HG03565 (cell line): Measurements from ENCODE around the gene CSMD2.

ENCODE experiments used
- ATAC-seq: cut with Tn5 transposase; IDR thresholded peaks from one replicate; pipeline ENCODE4 v1.9.1; 2021; ENCODE audit warnings: mild to moderate bottlenecking, moderate library complexity; ENCODE audit not compliant: unreplicated experiment

Gene CSMD2

GRCh38 chr1:33867684-33868083 is 297.3 kb downstream of the CSMD2 start:
- ATAC-seq = no peak

- ATAC-seq = no peak
Measured at GRCh38 chr1:33866281-33866680, 298.7 kb downstream of the CSMD2 start.

DNA sequence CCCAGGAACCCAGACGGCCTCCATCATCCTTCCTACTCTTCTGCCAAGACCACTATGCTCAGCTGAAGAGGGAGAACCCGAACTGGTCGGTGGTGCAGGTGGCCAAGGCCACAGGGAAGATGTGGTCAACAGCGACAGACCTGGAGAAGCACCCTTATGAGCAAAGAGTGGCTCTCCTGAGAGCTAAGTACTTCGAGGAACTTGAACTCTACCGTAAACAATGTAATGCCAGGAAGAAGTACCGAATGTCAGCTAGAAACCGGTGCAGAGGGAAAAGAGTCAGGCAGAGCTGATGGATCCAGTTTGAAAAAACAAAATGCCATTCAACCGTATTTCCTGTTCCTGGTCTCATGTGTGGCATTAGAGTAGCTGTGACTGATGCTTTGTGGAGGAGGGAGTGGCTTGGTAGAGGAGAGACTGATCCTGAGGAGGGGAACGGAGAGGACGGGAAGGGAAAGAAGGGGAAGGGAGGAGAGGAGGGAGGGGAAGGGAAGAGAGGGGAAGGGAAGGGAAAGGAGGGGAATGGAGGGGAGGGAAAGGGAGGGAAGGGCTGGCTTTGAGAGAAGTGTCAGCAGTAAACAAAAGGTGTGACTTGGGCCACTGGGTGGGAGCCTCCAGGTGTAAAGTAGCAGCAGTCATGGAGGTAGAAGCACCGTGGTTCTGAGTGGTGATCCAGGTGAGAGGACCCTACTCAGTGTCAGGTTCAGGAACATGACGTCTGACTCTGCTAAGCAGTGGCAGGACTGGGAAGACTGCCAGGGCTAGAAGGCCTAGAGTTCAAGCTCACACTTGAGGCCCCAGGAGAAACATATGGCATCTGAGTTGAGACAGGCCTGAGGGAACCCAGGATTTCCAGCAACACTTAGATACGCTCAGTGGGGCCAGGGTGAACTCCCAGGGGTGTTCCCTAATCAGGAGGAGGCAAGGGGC is 300.3 kb downstream of the CSMD2 start:
- ATAC-seq = no peak

DNA sequence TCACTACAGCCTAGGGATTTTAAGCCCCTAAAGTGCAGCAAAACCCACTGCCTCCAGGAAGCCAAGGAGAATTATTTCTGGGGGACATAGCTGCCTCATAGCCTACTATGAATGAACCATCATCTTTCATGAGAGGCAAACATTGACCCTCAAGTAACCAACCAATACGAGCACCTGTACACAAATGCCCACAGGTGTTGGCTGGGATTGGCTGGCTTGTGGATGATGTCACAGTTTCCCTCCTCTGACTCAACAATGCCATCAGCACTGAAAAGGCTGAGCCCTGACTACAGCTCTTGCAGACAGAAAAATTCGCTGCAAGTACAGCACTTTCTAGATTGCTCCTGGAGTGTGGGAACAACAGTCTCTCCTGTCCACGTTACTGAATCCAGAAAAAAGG is 301.3 kb downstream of the CSMD2 start, which contains the start of gene HMGB4:
TSS of gene HMGB4 (plus strand) at position 301 of the 400 bp plus-strand sequence. CDS start 113 bp downstream, outside the sequence.
- ATAC-seq = no peak

DNA sequence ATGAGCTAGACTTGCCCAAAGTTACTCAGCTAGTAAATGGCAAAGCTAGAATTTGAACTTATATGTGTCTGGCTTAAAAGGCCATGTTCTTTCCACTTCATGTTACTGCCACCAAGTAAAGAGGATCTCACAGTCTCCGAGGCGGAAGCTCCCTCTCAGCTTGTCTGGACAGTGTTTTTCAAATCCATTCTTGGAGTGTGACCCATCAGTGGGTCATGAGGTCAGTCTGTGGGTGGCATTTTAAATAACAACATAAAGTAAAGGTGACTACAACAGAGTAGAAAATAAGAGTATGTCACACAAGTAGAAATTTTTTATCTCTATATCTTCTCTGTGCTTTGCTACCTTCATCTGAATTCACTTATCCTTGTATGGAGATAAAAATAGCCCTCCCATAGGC is 304.4 kb downstream of the CSMD2 start:
- ATAC-seq = no peak

DNA sequence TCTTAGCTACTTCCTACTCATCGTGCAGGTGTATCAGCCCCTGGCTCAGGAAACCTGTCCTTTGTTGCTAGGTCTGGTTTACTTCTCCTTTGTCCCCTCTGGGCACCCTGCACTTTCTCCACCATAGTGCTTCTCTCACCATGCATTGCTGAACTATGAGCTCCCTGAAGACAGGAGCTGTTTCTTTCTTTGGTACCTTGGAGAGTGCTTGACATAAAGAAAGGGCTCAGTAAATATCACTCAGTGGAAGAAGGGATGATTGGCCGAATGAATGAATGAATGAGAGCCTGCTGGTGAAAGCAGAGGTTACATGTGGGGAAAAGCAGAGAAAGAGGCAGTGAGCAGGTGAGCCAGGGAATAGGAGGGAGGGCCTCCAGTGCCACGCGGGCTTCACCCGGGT is 310.9 kb downstream of the CSMD2 start:
- no peak for ATAC-seq

- ATAC-seq = no peak
Measured at GRCh38 chr1:33853431-33853830, 311.6 kb downstream of the CSMD2 start.

DNA sequence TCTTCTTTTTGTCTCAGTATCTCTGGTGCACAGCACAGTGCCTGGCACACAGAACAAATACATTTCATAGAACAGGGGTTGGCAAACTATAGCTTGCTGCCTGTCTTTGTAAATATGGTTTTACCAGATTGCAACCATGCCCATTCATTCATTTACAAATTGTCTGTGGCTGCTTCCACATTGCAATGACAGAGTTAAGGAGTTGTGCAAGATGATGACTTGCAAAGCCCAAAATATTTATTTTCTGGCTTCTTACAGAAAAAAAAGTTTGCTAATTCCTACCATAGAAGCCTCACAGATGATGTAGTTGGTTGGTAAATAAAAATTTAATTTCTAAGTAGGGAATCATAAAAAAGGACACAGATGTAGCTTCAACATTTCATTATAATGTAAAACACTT is 312.3 kb downstream of the CSMD2 start:
- ATAC-seq = no peak

- no peak for ATAC-seq
Measured at GRCh38 chr1:33850481-33850880, 314.5 kb downstream of the CSMD2 start.

DNA sequence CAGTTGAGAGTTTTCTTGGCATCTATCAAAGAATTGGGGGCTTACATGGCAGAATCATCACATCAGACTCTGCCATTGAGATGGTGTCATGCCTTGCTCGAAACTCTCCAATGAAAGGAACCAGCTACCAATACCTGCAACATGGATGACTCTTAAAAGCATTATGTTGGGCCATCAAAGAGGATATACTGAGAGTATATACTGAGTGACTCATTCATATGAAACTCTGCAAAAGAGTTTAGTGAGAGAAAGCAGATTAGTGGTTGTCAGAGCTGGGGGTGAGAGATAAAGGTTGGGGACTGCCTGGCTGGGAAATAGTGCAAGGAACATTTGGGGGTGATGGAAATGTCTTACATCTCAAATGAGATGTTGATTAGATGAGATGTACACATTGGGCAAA is 315.8 kb downstream of the CSMD2 start:
- ATAC-seq = no peak

- no peak for ATAC-seq
Measured at GRCh38 chr1:33848205-33848937, 316.7 kb downstream of the CSMD2 start.

GRCh38 chr1:33846861-33847260 is 318.2 kb downstream of the CSMD2 start:
- no peak for ATAC-seq

DNA sequence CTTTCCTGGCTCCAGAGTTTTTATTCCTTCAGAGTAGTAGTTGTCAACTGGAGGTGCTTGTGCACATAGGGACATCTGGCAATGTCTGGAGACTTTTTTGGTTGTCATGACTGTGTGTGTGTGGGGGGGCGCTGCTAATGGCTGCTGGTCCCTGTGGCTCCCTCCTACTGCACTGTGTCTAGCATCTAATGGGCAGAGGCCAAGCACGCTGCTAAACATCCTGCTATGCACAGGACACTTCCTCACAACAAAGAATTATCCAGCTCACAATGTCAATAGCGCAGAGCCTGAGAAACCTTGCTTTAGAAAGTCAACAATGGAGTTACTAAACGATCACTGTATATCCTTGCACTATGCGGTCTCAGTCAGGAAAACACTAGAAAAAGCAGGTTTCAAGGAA is 320.9 kb downstream of the CSMD2 start:
- ATAC-seq = no peak

DNA sequence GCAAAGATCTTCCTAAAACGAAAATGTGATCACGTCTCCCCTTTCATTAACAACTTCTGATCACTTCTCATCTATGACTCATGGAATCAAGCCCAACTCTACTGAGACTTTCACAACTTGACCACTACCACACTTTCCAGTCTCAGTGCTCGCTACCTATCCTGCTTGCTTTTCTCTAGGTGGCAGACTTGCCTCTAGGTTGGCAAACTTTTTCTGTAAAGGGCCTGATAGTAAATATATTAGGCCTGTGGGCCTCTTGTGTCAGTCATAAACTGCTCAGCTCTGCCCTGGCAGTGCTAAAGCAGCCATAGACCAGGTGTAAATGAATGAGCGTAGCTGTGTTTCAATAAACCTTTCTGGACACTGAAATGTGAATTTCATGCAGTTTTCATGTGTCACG is 322.7 kb downstream of the CSMD2 start:
- ATAC-seq = no peak

DNA sequence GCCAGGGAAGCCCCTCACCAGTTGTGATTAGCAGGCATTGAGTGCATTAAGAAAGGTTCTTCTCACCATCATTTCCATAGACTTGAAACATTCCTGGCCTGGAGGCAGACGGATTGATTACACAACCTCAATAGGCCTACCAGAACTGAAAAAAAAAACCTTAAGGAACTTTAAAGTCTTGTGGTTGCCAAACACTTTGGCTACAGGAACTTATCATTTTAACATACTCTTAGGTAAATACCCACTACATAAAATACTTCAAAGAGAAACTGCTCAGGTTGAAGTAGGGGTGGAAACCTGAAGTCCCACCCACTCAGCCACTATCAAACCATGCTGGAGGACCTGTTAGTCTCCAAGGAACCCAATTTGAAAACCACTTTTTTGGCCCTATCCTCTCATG is 323.5 kb downstream of the CSMD2 start:
- no peak for ATAC-seq

DNA sequence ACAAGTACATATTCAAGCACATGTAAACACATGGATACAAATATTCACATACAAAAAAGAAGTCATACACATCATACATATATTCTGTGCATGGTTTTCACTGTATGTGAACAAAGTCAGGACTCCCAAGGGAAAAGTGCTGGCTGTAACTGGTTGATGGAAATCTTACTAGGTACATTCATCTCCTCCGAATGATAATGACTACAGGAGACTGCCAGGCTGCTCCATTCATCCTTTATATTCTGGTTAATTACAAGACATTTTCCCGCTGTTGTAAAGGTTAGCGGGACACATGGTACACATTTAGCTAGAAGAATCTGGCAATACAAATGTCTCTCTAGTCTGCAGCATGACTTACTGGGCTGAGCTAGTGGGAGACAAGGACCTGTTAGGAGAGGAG is 327.4 kb downstream of the CSMD2 start:
- no peak for ATAC-seq

- ATAC-seq = no peak
Measured at GRCh38 chr1:33836911-33837310, 328.1 kb downstream of the CSMD2 start.

DNA sequence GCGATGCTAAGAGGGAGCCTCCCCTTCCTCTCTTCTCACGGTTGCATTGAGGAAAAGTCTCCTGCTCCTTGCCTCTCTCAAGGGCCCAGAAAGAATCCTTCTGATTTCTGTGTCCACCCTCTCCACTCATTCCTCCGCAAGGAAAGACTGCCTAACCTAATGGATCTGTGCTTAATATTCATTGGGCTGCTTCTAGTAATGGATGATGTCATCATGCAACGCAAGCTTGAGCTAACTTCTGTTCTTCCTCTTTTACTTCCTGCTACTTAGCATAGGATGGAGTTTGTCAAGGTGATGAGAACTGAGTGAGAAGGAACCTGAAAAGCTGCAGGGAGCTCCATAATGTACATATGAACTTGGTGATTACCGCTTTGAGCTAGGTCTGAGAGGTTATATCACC is 336.4 kb downstream of the CSMD2 start:
- ATAC-seq = no peak

- no peak for ATAC-seq
Measured at GRCh38 chr1:33828059-33828458, 337.0 kb downstream of the CSMD2 start.

- no peak for ATAC-seq
Measured at GRCh38 chr1:33826711-33827110, 338.3 kb downstream of the CSMD2 start.

DNA sequence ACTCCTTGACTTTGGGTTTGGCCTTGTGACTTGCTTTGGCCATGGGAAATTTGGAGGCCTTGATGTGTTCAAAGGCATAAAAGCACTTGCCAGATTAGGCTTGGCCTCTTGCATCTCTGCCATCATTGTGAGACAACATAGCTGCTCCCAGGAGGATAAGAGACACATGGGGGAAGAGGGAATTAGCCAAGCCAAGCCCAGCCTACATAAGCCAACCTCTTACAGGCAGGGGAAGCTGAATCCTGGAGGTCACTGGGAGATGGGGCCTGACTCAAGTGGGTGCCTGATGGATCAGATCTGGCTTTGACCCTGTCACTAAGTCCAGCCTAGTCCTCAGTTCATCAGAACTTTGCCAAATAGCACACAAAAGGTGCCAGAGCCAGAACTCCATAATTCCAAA is 338.7 kb downstream of the CSMD2 start:
- no peak for ATAC-seq

DNA sequence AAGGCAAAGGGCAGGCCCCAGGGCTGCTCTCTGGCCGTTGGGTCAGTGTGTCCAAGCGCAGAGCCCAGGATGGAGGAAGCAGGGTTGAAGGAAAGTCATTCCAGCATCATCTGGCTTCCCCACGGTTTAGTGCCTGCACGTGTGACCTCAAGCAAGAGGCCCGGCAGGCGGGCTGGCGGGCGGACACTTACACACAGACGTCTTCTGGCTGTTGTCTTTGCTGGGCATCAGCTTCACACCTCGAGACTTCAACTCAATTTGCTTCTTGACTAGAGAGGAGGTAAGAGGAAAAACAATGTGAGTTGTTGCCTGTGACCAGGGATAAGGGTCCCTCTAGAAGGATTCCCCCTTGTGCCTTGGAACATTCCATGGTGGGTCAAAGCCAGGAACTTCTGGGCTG is 339.5 kb downstream of the CSMD2 start:
- no peak for ATAC-seq
